Activated T-helper 17 cell treated with anti-CD3 and anti-CD28 coated beads, Interleukin-2, amount 50 U/mL, for 72 hours (primary cell): ENCODE results near the gene TSPOAP1. TPM values are rescaled to one million over a fixed set of nuclear protein-coding genes. Genes with fewer than 3 reads are reported as not detected.

ENCODE experiments used
- ATAC-seq: fragments of 150-1000 bp; cut with Tn5 transposase; replicated peaks from 2 replicates; pipeline ENCODE4 v1.10.0; 2021; ENCODE audit warnings: mild to moderate bottlenecking, moderate library complexity
- H3K27ac Mint-ChIP-seq: one replicate; pipeline ENCODE4 v1.8.0; 2022; ENCODE audit warnings: mixed read lengths
- H3K27me3 Mint-ChIP-seq: one replicate; pipeline ENCODE4 v1.8.0; 2022; ENCODE audit warnings: mixed read lengths
- H3K36me3 Mint-ChIP-seq: one replicate; pipeline ENCODE4 v1.8.0; 2022; ENCODE audit warnings: low read depth, mild to moderate bottlenecking, mixed read lengths
- H3K4me1 Mint-ChIP-seq: one replicate; pipeline ENCODE4 v1.8.0; 2022; ENCODE audit warnings: mixed read lengths
- H3K4me3 Mint-ChIP-seq: one replicate; pipeline ENCODE4 v1.8.0; 2022; ENCODE audit warnings: mild to moderate bottlenecking, mixed read lengths
- H3K9me3 Mint-ChIP-seq: one replicate; pipeline ENCODE4 v1.8.0; 2022; ENCODE audit warnings: mixed read lengths
- total RNA-seq, 2 donors: library from RNA; stranded (reverse); gene quantifications; one replicate each; pipeline ENCODE4 v1.2.3, GENCODE V29; 2022

TSPOAP1 gene
- total RNA-seq, 2 donors from 2014 or later = 97.2 to 107 TPM

DNA sequence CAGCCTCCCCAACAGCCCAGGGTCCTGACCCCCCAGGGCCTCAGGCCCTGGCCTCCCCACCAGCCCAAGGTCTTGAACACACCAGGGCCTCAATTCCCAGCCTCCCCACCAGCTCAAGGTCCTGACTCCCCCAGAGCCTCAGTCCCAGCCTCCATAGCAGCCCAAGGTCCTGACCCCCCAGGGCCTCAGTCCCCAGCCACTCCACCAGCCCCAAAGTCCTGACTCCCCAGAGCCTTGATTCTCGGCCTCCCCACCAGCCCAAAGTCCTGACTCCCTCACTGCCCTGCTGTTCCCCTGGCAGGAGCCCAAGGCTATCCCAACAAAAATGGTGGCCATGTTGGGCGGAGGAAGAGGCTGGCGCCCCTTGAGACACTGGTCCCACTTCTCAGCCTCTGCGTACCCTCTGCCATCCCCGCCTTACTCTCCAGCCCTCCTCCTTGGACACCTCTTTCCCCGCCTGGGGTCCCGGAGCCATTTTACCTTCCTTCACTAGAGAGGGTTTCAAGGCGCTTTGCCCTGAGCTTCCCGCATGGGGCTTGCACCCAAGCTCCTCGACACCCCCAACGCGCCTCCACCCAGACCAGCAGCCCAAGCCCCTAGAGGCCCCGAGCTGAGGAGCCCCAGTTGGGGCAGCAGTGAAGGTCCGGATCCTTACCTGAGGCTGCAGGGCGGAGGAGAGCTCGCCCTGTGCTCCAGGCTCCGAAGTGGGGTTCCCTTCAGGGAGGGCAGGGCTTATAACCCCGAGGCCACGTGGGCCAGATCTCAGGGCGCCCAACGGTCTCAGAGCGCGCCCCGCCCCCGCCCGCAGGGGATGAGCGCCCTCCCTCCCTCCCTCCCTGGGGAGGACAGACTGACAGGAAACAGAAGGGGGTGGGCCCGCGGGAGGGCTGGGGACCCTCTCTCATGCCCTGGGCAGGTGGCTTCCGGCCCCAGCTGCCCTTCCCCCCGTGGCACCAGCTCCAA is 3.5 kb upstream of the TSPOAP1 start:
- Mint-ChIP-seq H3K36me3 (peaks cover 100% of the 10 kb centered on the region), H3K4me3 (peak overlapping the region; percentile 98), H3K9me3 (no peaks in the 10 kb centered on the region), H3K4me1 (peaks cover 26% of the 10 kb centered on the region), H3K27ac (peak overlapping the region; percentile 100), H3K27me3 (no peaks in the 10 kb centered on the region)
- peak; percentile 13 for ATAC-seq

- ATAC-seq = no peak
- Mint-ChIP-seq H3K36me3 (peaks cover 100% of the 10 kb centered on the region), H3K27ac (peak overlapping the region; percentile 100), H3K4me3 (peak overlapping the region; percentile 98), H3K27me3 (no peaks in the 10 kb centered on the region), H3K9me3 (no peaks in the 10 kb centered on the region), H3K4me1 (peaks cover 32% of the 10 kb centered on the region)
Observed at GRCh38 chr17:58330997-58331814, 2.6 kb upstream of the TSPOAP1 start.

DNA sequence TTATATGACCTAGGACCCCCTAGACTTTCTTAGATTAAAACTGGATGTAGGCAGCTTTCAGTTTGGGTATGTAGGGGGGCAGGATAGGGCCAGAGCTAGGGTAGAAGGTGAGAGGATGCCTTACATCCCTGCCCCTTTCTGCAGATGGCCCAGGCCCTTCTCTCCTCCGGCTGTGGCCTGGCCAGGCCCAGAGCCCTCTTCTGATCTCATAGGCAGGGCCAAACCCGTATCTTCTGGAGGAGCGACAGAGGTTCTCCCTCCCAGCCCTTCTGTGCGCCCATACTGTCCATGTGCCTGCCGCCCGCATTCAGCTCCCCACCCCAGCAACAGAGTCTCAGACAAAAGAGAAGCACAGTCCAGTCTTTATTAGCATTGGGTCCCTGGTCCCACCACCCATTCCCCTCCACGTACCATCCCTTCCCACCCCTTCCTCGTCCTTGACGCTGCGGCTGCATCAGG is 2.0 kb upstream of the TSPOAP1 start:
- Mint-ChIP-seq H3K9me3 (no peaks in the 10 kb centered on the region), H3K36me3 (peaks cover 98% of the 10 kb centered on the region), H3K27me3 (no peaks in the 10 kb centered on the region), H3K4me1 (peaks cover 32% of the 10 kb centered on the region), H3K4me3 (peak overlapping the region; percentile 98), H3K27ac (peak overlapping the region; percentile 100)
- ATAC-seq = peak; percentile 3

DNA sequence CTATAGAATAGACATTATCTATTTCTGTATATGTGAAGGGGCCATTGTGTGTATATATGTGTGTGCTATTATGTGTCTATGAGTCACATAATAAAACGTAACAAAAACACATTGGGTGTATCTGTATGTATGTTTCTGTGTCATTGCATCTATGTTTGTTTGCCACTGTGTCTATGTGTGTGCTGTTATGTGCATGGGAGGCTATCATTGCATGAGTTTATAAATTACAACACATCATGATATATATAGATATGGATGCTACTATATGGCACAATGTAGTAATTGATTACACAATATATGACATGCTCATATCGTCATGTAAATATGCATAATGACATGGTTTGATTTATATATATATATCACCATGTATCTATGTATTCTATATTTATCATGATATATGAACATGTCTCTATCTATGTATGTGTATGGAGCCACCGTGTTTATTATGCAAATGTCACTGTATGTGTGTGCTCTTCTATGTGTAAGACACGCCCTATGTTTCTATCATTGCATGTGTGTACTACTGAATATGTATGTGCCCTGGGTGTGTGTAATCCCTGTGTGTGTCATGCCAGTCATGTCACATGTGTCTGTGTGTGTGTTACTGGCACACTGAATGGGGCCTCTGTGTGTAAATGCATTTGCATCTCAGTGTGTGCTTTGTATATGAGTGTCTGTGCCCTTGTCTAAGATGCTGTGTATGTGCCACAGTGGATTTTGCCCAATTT is 1.4 kb upstream of the TSPOAP1 start:
- Mint-ChIP-seq H3K4me3 (peak overlapping the region; percentile 98), H3K27me3 (no peaks in the 10 kb centered on the region), H3K4me1 (peaks cover 29% of the 10 kb centered on the region), H3K9me3 (no peaks in the 10 kb centered on the region), H3K27ac (peak overlapping the region; percentile 100), H3K36me3 (peaks cover 98% of the 10 kb centered on the region)
- peak; percentile 45 for ATAC-seq

DNA sequence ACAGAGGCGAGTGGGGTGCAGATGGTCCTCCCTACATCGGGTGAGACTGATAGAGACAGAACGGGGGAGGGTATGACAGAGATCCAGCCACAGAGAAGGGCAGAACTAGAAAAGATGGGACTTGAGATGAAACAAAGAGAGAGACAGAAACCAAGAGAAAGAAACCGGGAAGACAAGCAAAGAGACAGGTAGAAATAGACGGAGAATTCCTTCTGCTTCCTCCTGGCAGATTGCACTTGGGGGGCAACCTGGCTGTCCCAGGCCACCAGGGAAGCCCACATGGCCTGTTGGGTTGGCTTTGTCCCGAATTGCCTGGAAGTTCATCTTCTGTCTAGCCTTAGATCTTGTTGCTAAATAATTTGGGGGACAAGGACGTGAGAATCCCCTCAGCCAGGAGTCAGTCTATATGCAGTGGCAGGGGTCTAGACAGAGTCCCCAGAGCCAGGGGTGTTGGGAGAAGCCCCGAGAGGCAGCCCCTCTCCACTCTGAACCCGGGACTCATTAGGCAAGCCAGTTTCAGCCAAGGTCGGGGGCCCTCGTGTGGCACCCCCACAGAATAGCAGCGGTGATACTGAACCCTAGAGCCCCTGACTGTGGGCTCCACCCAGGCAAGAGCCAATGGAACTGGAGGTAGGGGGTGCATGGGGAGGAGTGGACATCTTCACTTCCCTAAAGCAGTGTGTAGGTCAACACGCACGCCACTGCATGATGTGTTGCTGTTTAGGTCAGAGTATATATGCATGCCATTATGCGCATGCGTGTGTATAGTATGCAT is 627 bp upstream of the TSPOAP1 start:
- Mint-ChIP-seq H3K9me3 (no peaks in the 10 kb centered on the region), H3K36me3 (peaks cover 91% of the 10 kb centered on the region), H3K27ac (peak overlapping the region; percentile 100), H3K4me3 (peak overlapping the region; percentile 98), H3K4me1 (peaks cover 29% of the 10 kb centered on the region), H3K27me3 (no peaks in the 10 kb centered on the region)
- ATAC-seq = peak; percentile 49

DNA sequence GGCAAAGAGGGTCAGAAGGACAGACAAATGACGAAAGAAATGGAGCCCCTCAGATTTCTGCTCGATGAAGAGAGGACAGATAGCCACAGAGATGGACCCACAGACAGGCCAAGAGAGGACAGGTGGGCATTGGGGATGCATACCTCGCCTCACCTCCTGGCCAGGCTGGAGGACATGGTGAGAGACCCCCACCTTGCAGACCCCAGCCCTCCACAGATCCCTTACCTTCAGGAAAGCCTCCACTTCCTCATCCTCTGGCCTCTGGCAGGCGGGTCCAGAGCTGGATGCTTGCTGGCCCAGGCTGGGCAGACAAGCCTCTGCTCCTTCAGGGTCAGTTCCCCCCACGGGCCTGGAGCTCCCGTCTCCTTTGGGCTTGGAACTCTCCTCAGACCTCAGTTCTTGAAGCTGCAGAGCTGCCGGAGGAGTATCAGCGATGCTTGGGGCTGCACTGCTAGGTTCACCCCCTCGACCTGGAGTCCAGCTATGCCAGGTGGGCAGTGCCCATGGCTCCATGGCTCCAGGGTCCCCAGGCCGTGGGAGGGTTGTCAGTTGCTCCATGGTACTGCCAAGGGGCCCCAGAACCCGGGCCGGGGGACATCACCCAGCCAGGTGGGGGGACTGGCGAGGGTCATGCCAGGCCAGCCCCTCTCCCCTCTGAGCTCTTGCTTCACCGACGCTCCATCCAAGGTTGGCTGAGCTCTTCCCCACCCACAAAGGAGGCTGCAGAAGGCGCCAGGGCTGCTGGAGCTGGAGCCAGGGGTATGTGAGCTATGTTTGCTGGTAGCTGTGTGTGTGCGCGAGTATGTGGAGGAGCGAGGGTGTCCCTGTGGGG is 1.0 kb downstream of the TSPOAP1 start:
- Mint-ChIP-seq H3K27me3 (no peaks in the 10 kb centered on the region), H3K9me3 (no peaks in the 10 kb centered on the region), H3K27ac (peak overlapping the region; percentile 100), H3K4me3 (peak overlapping the region; percentile 98), H3K36me3 (peaks cover 87% of the 10 kb centered on the region), H3K4me1 (peaks cover 29% of the 10 kb centered on the region)
- no peak for ATAC-seq

DNA sequence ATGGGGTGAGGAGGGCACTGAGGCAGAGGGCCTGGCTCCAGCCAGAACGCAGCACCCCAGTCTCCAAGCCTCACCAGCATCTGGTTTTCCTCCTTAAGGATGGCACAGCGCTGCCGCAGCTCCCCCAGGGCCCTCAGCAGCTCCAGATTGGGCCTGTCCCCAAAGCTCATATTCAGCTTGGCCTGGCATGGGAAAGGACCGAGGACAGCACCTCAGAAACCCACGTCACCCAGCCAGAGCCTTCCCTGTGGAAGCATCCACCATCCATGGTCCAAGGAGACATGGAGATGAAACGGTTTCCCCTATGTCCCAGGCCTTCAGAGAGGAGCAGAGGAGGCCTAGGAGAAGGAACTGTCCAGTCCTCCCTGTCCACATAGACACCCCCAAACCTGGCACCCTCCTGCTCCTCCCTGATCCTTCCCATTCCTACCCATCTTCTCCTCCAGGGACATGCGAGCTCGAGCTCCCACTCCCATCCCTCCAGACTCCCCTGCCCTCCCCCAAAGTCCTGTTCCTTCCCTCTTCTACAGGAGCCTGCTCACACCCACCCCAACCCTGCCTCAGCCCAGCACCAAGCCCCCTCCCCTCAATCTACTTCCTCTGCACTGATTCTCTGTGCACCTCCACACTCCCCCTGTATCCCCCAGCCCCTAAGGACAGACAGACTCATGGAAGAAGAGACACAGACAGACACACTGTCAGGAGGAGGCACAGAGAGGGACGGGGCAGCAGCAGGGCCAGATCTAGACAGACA is 1.8 kb downstream of the TSPOAP1 start:
- peak overlapping the region; percentile 98 for H3K4me3 Mint-ChIP-seq
- no peaks in the 10 kb centered on the region for H3K27me3 Mint-ChIP-seq
- peak overlapping the region; percentile 100 for H3K27ac Mint-ChIP-seq
- ATAC-seq = no peak
- H3K36me3 Mint-ChIP-seq = peaks cover 87% of the 10 kb centered on the region
- H3K4me1 Mint-ChIP-seq = peaks cover 29% of the 10 kb centered on the region
- no peaks in the 10 kb centered on the region for H3K9me3 Mint-ChIP-seq

DNA sequence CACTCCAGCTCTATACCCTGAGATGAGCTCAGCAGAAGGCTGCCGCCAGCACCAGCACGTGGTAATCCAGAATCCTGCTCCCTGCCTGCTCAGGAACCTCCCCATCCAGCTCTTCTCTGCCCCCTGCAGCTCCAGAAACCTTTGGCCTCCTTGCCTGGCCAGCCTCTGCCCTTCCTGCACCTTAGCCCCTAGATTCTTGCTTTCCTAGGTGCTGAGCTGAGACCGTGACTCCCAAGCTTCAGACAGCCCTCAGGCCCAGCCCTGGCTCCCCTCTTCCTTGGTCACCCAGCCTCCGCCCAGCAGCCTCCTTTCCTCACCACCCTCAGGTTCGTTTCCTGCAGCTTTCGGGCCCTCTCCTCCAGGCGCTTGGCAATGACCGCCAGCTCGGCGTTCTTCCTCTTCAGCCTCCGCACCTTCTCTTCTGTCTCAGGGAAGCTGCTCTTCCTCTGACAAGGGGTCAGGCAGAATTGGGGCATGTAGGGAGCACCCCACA is 2.6 kb downstream of the TSPOAP1 start:
- Mint-ChIP-seq H3K27ac (peak overlapping the region; percentile 100), H3K27me3 (no peaks in the 10 kb centered on the region), H3K4me3 (peak overlapping the region; percentile 98), H3K9me3 (no peaks in the 10 kb centered on the region), H3K36me3 (peaks cover 87% of the 10 kb centered on the region), H3K4me1 (peaks cover 30% of the 10 kb centered on the region)
- no peak for ATAC-seq

- Mint-ChIP-seq H3K9me3 (no peaks in the 10 kb centered on the region), H3K4me1 (peaks cover 34% of the 10 kb centered on the region), H3K27me3 (no peaks in the 10 kb centered on the region), H3K4me3 (peak overlapping the region; percentile 25), H3K27ac (peak overlapping the region; percentile 100), H3K36me3 (peaks cover 85% of the 10 kb centered on the region)
- no peak for ATAC-seq
Observed at GRCh38 chr17:58325289-58325726, 3.3 kb downstream of the TSPOAP1 start.

DNA sequence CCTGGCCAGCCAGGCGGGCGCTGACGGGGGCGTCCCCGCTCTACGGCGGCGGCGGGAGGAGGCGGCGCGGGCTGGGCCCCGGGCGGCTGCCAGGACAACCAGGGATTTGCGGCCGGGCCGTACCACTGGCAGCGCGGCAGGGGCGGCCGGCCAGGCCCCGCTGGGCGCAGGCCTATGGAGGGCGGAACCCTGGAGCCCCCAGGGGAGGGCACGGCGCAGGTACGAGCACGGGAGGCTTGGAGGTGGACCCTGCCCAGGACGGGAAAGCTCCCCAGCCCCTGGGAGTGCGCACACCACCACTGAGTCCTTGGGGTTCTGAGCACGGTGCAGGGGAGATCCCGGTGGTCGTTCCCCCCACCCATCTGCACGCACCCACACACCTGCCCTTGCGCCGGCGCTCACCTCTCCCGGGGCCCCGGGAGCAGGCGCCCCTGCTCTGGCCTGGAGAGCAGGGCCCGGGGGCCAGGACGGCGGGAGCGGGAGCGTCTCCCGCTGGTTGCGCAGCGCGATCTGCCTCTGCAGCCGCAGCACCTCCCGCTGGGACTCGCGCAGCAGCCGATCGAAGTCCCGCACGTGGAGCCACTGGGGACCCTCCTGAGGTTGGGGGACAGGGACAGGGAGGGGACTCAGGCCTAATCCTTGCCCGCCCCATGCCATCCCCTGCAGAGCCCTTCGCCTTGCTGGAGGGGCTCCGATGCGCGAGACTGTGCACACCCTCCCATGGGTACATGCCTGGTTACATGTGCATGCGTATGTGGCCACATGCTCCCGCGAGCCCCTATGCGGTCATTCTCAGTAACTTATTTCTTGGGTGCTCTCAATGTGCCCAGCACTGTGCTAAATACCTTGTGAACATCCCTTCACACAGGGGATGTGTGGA is 3.9 kb downstream of the TSPOAP1 start:
- H3K36me3 Mint-ChIP-seq = peaks cover 82% of the 10 kb centered on the region
- peak overlapping the region; percentile 100 for H3K27ac Mint-ChIP-seq
- peaks cover 34% of the 10 kb centered on the region for H3K4me1 Mint-ChIP-seq
- no peak for ATAC-seq
- H3K9me3 Mint-ChIP-seq = no peaks in the 10 kb centered on the region
- peak overlapping the region; percentile 25 for H3K4me3 Mint-ChIP-seq
- H3K27me3 Mint-ChIP-seq = no peaks in the 10 kb centered on the region

GRCh38 chr17:58324056-58324408 is 4.6 kb downstream of the TSPOAP1 start:
- H3K4me3 Mint-ChIP-seq = no peak overlapping the region
- H3K27me3 Mint-ChIP-seq = no peaks in the 10 kb centered on the region
- H3K27ac Mint-ChIP-seq = peak overlapping the region; percentile 43
- H3K4me1 Mint-ChIP-seq = peaks cover 28% of the 10 kb centered on the region
- no peaks in the 10 kb centered on the region for H3K9me3 Mint-ChIP-seq
- no peak for ATAC-seq
- peaks cover 82% of the 10 kb centered on the region for H3K36me3 Mint-ChIP-seq
